Neuronal stem cell (in vitro differentiated cells): ENCODE results near the gene NRF1.
"Not testable (repeated sequence)": the region's sequence is repeated elsewhere in the genome, so short reads cannot be mapped to it uniquely, and the experiment has no call there.

Source experiments
- DNase-seq: peaks from one replicate; pipeline ENCODE4 v3.0.0-alpha.2; 2013; ENCODE audit warnings: low spot score
- H2AFZ ChIP-seq: one replicate; pipeline ENCODE4 v1.6.1; 2013; ENCODE audit warnings: mild to moderate bottlenecking, low read length, inconsistent platforms
- H2AK5ac ChIP-seq: 2 replicates; pipeline ENCODE4 v1.6.1; 2013; ENCODE audit warnings: low read depth, mild to moderate bottlenecking, inconsistent platforms, low read length, moderate library complexity, mixed read lengths
- H2BK120ac ChIP-seq: 2 replicates; pipeline ENCODE4 v1.6.1; 2013; ENCODE audit warnings: low read depth, mild to moderate bottlenecking, inconsistent platforms, low read length, moderate library complexity, mixed read lengths
- H2BK12ac ChIP-seq: one replicate; pipeline ENCODE4 v1.6.1; 2013; ENCODE audit warnings: low read length, inconsistent platforms
- H2BK15ac ChIP-seq: 2 replicates; pipeline ENCODE4 v1.6.1; 2013; ENCODE audit warnings: mild to moderate bottlenecking, low read length, inconsistent platforms, mixed read lengths
- H2BK5ac ChIP-seq: one replicate; pipeline ENCODE4 v1.6.1; 2013; ENCODE audit warnings: inconsistent platforms, mild to moderate bottlenecking, low read length, moderate library complexity
- H3K14ac ChIP-seq: one replicate; pipeline ENCODE4 v1.6.1; 2013; ENCODE audit warnings: low read length, inconsistent platforms
- H3K18ac ChIP-seq: 2 replicates; pipeline ENCODE4 v1.6.1; 2013; ENCODE audit warnings: low read length, inconsistent platforms
- H3K23ac ChIP-seq: 2 replicates; pipeline ENCODE4 v1.6.1; 2013; ENCODE audit warnings: low read depth, mild to moderate bottlenecking, mixed read lengths, low read length, inconsistent platforms; ENCODE audit not compliant: poor library complexity
- H3K27ac ChIP-seq: replicated peaks from 3 replicates; pipeline ENCODE4 v1.5.1; 2013; ENCODE audit warnings: low read length, inconsistent platforms
- H3K27me3 ChIP-seq, 3 experiments: 2 replicates each; pipeline ENCODE4 v1.6.1; 2013; ENCODE audit warnings: low read length in 3 of 3, mild to moderate bottlenecking in 2 of 3, inconsistent platforms in 1 of 3, low read depth in 1 of 3, mixed read lengths in 1 of 3, moderate library complexity in 1 of 3; ENCODE audit not compliant: control insufficient read depth in 3 of 3, insufficient read depth in 3 of 3
- H3K36me3 ChIP-seq, 2 donors: replicated peaks in 1 of 2; 2 replicates each; pipeline ENCODE4 v1.6.1; 2013; ENCODE audit warnings: low read length in 2 of 2; ENCODE audit not compliant: control insufficient read depth in 2 of 2, insufficient read depth in 2 of 2
- H3K4ac ChIP-seq: 2 replicates; pipeline ENCODE4 v1.6.1; 2013; ENCODE audit warnings: inconsistent platforms, mild to moderate bottlenecking, low read length, moderate library complexity
- H3K4me1 ChIP-seq, 2 donors: 1 replicate in 1 of 2; 2 replicates in 1 of 2; pipeline ENCODE4 v1.6.1; 2013; ENCODE audit warnings: low read length in 2 of 2, low read depth in 1 of 2; ENCODE audit not compliant: control insufficient read depth in 2 of 2, insufficient read depth in 1 of 2
- H3K4me2 ChIP-seq: one replicate; pipeline ENCODE4 v1.6.1; 2013; ENCODE audit warnings: mild to moderate bottlenecking, low read length, inconsistent platforms; ENCODE audit not compliant: insufficient read depth, poor library complexity, severe bottlenecking
- H3K4me3 ChIP-seq, 2 donors: 2 replicates each; pipeline ENCODE4 v1.5.1; 2013; ENCODE audit warnings: low read length in 2 of 2, mild to moderate bottlenecking in 2 of 2, inconsistent platforms in 1 of 2, moderate library complexity in 1 of 2
- H3K79me1 ChIP-seq: one replicate; pipeline ENCODE4 v1.6.1; 2013; ENCODE audit warnings: low read depth, mild to moderate bottlenecking, inconsistent platforms, low read length, moderate library complexity
- H3K9ac ChIP-seq: one replicate; pipeline ENCODE4 v1.6.1; 2013; ENCODE audit warnings: mild to moderate bottlenecking, low read depth, low read length, inconsistent platforms; ENCODE audit not compliant: poor library complexity
- H3K9me3 ChIP-seq, 2 donors: replicated peaks in 1 of 2; 2 replicates each; pipeline versions ENCODE3 to v1.6.1; 2013; ENCODE audit warnings: low read length in 2 of 2, mild to moderate bottlenecking in 2 of 2, inconsistent platforms in 1 of 2, low read depth in 1 of 2, mixed read lengths in 1 of 2, moderate library complexity in 1 of 2; ENCODE audit not compliant: control insufficient read depth in 2 of 2, insufficient read depth in 1 of 2
- H4K8ac ChIP-seq: one replicate; pipeline ENCODE4 v1.6.1; 2013; ENCODE audit warnings: low read depth, mild to moderate bottlenecking, inconsistent platforms, low read length, moderate library complexity
- H4K91ac ChIP-seq: one replicate; pipeline ENCODE4 v1.6.1; 2013; ENCODE audit warnings: low read length, low read depth, mild to moderate bottlenecking, inconsistent platforms; ENCODE audit not compliant: poor library complexity
- WGBS, 2 donors: extraction: QIAGEN DNeasy Blood & Tissue Kit; methylation state at CpG; one replicate each; pipeline ENCODE4 v1.1.7; 2013; ENCODE audit warnings: missing lambda C conversion rate in 2 of 2, mixed read lengths in 1 of 2; ENCODE audit not compliant: insufficient read length in 2 of 2, insufficient replicate concordance in 1 of 2; ENCODE audit errors: extremely low coverage in 2 of 2; 5-methylcytosine and 5-hydroxymethylcytosine counted together

Gene NRF1

GRCh38 chr7:129636030-129636550 lies 24.6 kb downstream of the NRF1 start:
- H3K79me1 ChIP-seq, H3K4me1 ChIP-seq, H2BK15ac ChIP-seq, H4K91ac ChIP-seq, H4K8ac ChIP-seq, DNase-seq, H3K9ac ChIP-seq, H3K36me3 ChIP-seq, H3K27me3 ChIP-seq, H2AFZ ChIP-seq, H2BK12ac ChIP-seq, H3K23ac ChIP-seq, H2AK5ac ChIP-seq, H3K18ac ChIP-seq, H2BK5ac ChIP-seq, H3K4me3 ChIP-seq, H2BK120ac ChIP-seq, H3K27ac ChIP-seq, H3K9me3 ChIP-seq, H3K14ac ChIP-seq, H3K4ac ChIP-seq, H3K4me2 ChIP-seq: not testable (repeated sequence)
- WGBS, 2 donors: no CpG with 5 or more reads among the region's 5 CpGs

GRCh38 chr7:129636641-129637040 lies 25.1 kb downstream of the NRF1 start:
- H3K23ac ChIP-seq: no peak overlapping the region
- H3K4me3 ChIP-seq: no peak overlapping the region
- no peak overlapping the region for H3K4me2 ChIP-seq
- no peaks in the 10 kb centered on the region for H3K27me3 ChIP-seq
- no peak overlapping the region for H4K91ac ChIP-seq
- DNase-seq: no peak
- no peaks in the 10 kb centered on the region for H3K9me3 ChIP-seq
- no peak overlapping the region for H3K27ac ChIP-seq
- no peaks in the 10 kb centered on the region for H3K36me3 ChIP-seq
- H2BK120ac ChIP-seq: no peak overlapping the region
- H2BK15ac ChIP-seq: no peak overlapping the region
- peaks cover 0 to 2% of the 10 kb centered on the region in 2 donors for H3K4me1 ChIP-seq
- no peak overlapping the region for H3K4ac ChIP-seq
- no peak overlapping the region for H3K18ac ChIP-seq
- no peaks in the 10 kb centered on the region for H3K79me1 ChIP-seq
- H3K9ac ChIP-seq: no peak overlapping the region
- no peak overlapping the region for H3K14ac ChIP-seq
- no peak overlapping the region for H4K8ac ChIP-seq
- WGBS, 2 donors: no CpG with 5 or more reads among the region's 4 CpGs
- H2BK5ac ChIP-seq: no peak overlapping the region
- no peak overlapping the region for H2AFZ ChIP-seq
- H2BK12ac ChIP-seq: no peak overlapping the region
- no peak overlapping the region for H2AK5ac ChIP-seq

DNA sequence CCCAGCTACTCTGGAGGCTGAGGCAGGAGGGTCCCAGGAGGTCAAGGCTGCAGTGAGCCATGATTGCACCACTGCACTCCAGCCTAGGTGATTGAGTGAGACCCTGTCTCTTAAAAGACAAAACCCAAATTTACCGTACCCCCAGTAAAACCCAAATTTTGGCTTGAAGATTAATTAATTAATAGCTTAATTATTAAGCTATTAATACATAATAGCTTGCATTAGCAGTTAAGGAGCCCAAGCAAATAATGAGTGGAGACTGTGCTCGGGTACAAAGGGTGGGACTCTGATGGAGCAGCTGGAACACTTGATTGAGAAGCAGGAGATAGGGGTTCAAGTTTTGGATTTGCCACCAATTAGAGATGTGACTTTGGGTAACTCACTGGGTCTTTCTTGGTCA lies 28.9 kb downstream of the NRF1 start:
- H3K4ac ChIP-seq: no peak overlapping the region
- DNase-seq: no peak
- H3K9me3 ChIP-seq: no peaks in the 10 kb centered on the region
- no CpG with 5 or more reads among the region's 2 CpGs for WGBS, 2 donors
- no peak overlapping the region for H3K9ac ChIP-seq
- H3K36me3 ChIP-seq: no peaks in the 10 kb centered on the region
- H3K4me3 ChIP-seq: no peak overlapping the region
- H3K4me1 ChIP-seq: peaks cover 6 to 14% of the 10 kb centered on the region in 2 donors
- H3K18ac ChIP-seq: no peak overlapping the region
- H2AK5ac ChIP-seq: no peak overlapping the region
- no peak overlapping the region for H4K8ac ChIP-seq
- no peak overlapping the region for H2AFZ ChIP-seq
- H2BK12ac ChIP-seq: no peak overlapping the region
- no peak overlapping the region for H3K23ac ChIP-seq
- peak overlapping the region; percentile 21 for H3K27ac ChIP-seq
- no peaks in the 10 kb centered on the region for H3K79me1 ChIP-seq
- H2BK5ac ChIP-seq: no peak overlapping the region
- no peak overlapping the region for H4K91ac ChIP-seq
- H2BK15ac ChIP-seq: no peak overlapping the region
- H3K14ac ChIP-seq: no peak overlapping the region
- H3K27me3 ChIP-seq: no peaks in the 10 kb centered on the region
- no peak overlapping the region for H3K4me2 ChIP-seq
- H2BK120ac ChIP-seq: no peak overlapping the region

- Histone ChIP-seq H3K79me1 (no peaks in the 10 kb centered on the region), H3K27ac (no peak overlapping the region), H2BK15ac (no peak overlapping the region), H2AFZ (no peak overlapping the region), H2BK120ac (no peak overlapping the region), H3K4ac (no peak overlapping the region), H3K23ac (no peak overlapping the region), H4K8ac (no peak overlapping the region), H3K4me3 (no peak overlapping the region), H2BK12ac (no peak overlapping the region), H3K36me3 (peaks cover 0 to 6% of the 10 kb centered on the region in 2 donors), H3K9ac (no peak overlapping the region), H3K9me3 (no peaks in the 10 kb centered on the region), H3K27me3 (no peaks in the 10 kb centered on the region), H3K18ac (no peak overlapping the region), H4K91ac (no peak overlapping the region), H3K14ac (no peak overlapping the region), H3K4me1 (peaks cover 12 to 13% of the 10 kb centered on the region in 2 donors), H3K4me2 (no peak overlapping the region), H2BK5ac (no peak overlapping the region), H2AK5ac (no peak overlapping the region)
- no CpG with 5 or more reads among the region's 4 CpGs for WGBS, 2 donors
- no peak for DNase-seq
Measured at GRCh38 chr7:129642871-129643549, 31.5 kb downstream of the NRF1 start.
